GM12801 (cell line): ENCODE results near the gene WDFY4.

Experiments used
- CTCF ChIP-seq: IDR thresholded peaks from one replicate; pipeline ENCODE4 v1.5.1; 2011; ENCODE audit warnings: control low read depth; ENCODE audit not compliant: insufficient read length; ENCODE audit errors: extremely low read depth

WDFY4 gene

GRCh38 chr10:48844616-48845015 lies 159.9 kb downstream of the WDFY4 start:
- no peak for TF ChIP-seq CTCF

- no peak for TF ChIP-seq CTCF
Observed at GRCh38 chr10:48845512-48845911, 160.8 kb downstream of the WDFY4 start.

- no peak for TF ChIP-seq CTCF
Observed at GRCh38 chr10:48847691-48848090, 163.0 kb downstream of the WDFY4 start.

- TF ChIP-seq CTCF = no peak
Observed at GRCh38 chr10:48856855-48857254, 172.2 kb downstream of the WDFY4 start.

- TF ChIP-seq CTCF = no peak
Observed at GRCh38 chr10:48872234-48872633, 187.6 kb downstream of the WDFY4 start.

GRCh38 chr10:48878091-48878490 lies 193.4 kb downstream of the WDFY4 start:
- no peak for TF ChIP-seq CTCF

GRCh38 chr10:48879451-48879850 lies 194.8 kb downstream of the WDFY4 start:
- no peak for TF ChIP-seq CTCF
